GM12878 (cell line): ENCODE results near the gene LTBP3.

Source experiments
- CEBPZ ChIP-seq: fragments of 150-350 bp; IDR thresholded peaks from 2 replicates; pipeline ENCODE4 v1.6.1; 2016; ENCODE audit warnings: low read depth, low read length
- CTCF ChIP-seq, 3 experiments: IDR thresholded peaks in 2 of 3; conservative IDR thresholded peaks in 1 of 3; 2 replicates each; pipeline ENCODE4 v1.5.1; 2011; ENCODE audit warnings: low read depth in 3 of 3, low read length in 3 of 3, mild to moderate bottlenecking in 3 of 3, control low read depth in 2 of 3, moderate library complexity in 2 of 3, inconsistent platforms in 1 of 3, mixed read lengths in 1 of 3; ENCODE audit not compliant: control insufficient read depth in 2 of 3, insufficient read depth in 1 of 3; ENCODE audit errors: extremely low read depth in 1 of 3
- EGR1 ChIP-seq, 2 experiments: IDR thresholded peaks; 1 replicate in 1 of 2; 2 replicates in 1 of 2; pipeline ENCODE4 v1.6.1; 2011 to 2012; ENCODE audit warnings: low read depth in 2 of 2, low read length in 2 of 2, borderline replicate concordance in 1 of 2, mild to moderate bottlenecking in 1 of 2, moderate library complexity in 1 of 2
- HDAC2 ChIP-seq: fragments of 200-600 bp; sonication (generic); IDR thresholded peaks from 2 replicates; pipeline ENCODE4 v1.6.1; 2017
- HDAC6 ChIP-seq: fragments of 200-600 bp; sonication (generic); IDR thresholded peaks from one replicate; pipeline ENCODE4 v1.8.0; 2017; ENCODE audit warnings: antibody characterized with exemption; ENCODE audit not compliant: unreplicated experiment
- MEF2A ChIP-seq: IDR thresholded peaks from 2 replicates; pipeline ENCODE4 v1.6.1; 2011; ENCODE audit warnings: low read depth, mild to moderate bottlenecking, low read length, moderate library complexity; ENCODE audit not compliant: insufficient read depth
- NRF1 ChIP-seq: conservative IDR thresholded peaks from 2 replicates; pipeline ENCODE4 v1.6.1; 2011; ENCODE audit warnings: mild to moderate bottlenecking, low read depth, low read length, improper control_type of control experiment
- POLR2A ChIP-seq: IDR thresholded peaks from 2 replicates; pipeline ENCODE4 v1.6.1; 2011; ENCODE audit warnings: low read depth, mild to moderate bottlenecking, low read length
- POLR2AphosphoS5 ChIP-seq: IDR thresholded peaks from 2 replicates; pipeline ENCODE4 v1.6.1; 2011; ENCODE audit warnings: mild to moderate bottlenecking, low read length, inconsistent platforms
- RAD51 ChIP-seq: fragments of 450-650 bp; IDR thresholded peaks from 2 replicates; pipeline ENCODE4 v1.6.1; 2016; ENCODE audit warnings: moderate library complexity, mild to moderate bottlenecking, inconsistent platforms
- SP1 ChIP-seq: IDR thresholded peaks from one replicate; pipeline ENCODE4 v1.6.1; 2011; ENCODE audit warnings: low read depth, low read length
- SREBF1 ChIP-seq: IDR thresholded peaks from 2 replicates; pipeline ENCODE4 v1.6.1; 2012; ENCODE audit warnings: mild to moderate bottlenecking, low read length
- SUPT20H ChIP-seq: IDR thresholded peaks from 2 replicates; pipeline ENCODE4 v1.6.1; 2011; ENCODE audit warnings: low read depth, mild to moderate bottlenecking, low read length, moderate library complexity, borderline replicate concordance; ENCODE audit not compliant: control insufficient read depth
- TARDBP ChIP-seq: IDR thresholded peaks from 2 replicates; pipeline ENCODE4 v1.6.1; 2016; ENCODE audit warnings: borderline replicate concordance

GRCh38 chr11:65572356-65573051, 14.3 kb upstream of the LTBP3 start, which contains the start of gene FAM89B:
- TF ChIP-seq SP1 (peak; percentile 60), POLR2AphosphoS5 (no peak), CTCF (IDR thresholded peaks at IDR 0.05 in 2 of 3, conservative IDR thresholded peaks at IDR 0.05 in 1 of 3; ENCODE audit: control insufficient read depth in 2 of 3, extremely low read depth in 1 of 3, insufficient read depth in 1 of 3, low read depth in 3 of 3, low read length in 3 of 3) (no peak), SREBF1 (no peak), MEF2A (0 out of 2 replicates have a peak, but pooled peaks have one; percentile 12), HDAC2 (no peak), SUPT20H (no peak), RAD51 (no peak), TARDBP (no peak), CEBPZ (no peak), HDAC6 (no peak), EGR1 (IDR thresholded peaks at IDR 0.05; ENCODE audit: borderline replicate concordance in 1 of 2, low read depth in 2 of 2, low read length in 2 of 2) (no peak), POLR2A (peak; percentile 63), NRF1 (no peak)
